SK-N-SH treated with all-trans-retinoic acid at 6 μM for 48 hours (cell line): ENCODE results near the gene CDK7.

ENCODE experiments used
- ARNTL ChIP-seq: fragments of 450-650 bp; formaldehyde crosslinking; IDR thresholded peaks from 2 replicates; pipeline ENCODE4 v1.5.0; 2020; ENCODE audit warnings: low read depth, mild to moderate bottlenecking, moderate library complexity, borderline replicate concordance
- CREB5 ChIP-seq: fragments of 250-450 bp; sonication (Bioruptor Pico); IDR thresholded peaks from 2 replicates; pipeline ENCODE4 v1.5.1; 2020; ENCODE audit warnings: low read depth, mild to moderate bottlenecking, moderate library complexity
- OSR1 ChIP-seq: fragments of 250-450 bp; sonication (Bioruptor Pico); IDR thresholded peaks from 2 replicates; pipeline ENCODE4 v1.8.0; 2022; ENCODE audit warnings: moderate library complexity, mild to moderate bottlenecking, inconsistent platforms
- PATZ1 ChIP-seq: fragments of 250-450 bp; sonication (Bioruptor Pico); IDR thresholded peaks from 2 replicates; pipeline ENCODE4 v1.8.0; 2020; ENCODE audit warnings: mild to moderate bottlenecking, moderate library complexity, borderline replicate concordance
- POU6F1 ChIP-seq: fragments of 250-450 bp; sonication (Bioruptor Pico); IDR thresholded peaks from 2 replicates; pipeline ENCODE4 v1.8.0; 2021; ENCODE audit warnings: low read depth, mild to moderate bottlenecking, moderate library complexity, borderline replicate concordance
- TCF4 ChIP-seq: fragments of 250-450 bp; sonication (Bioruptor Pico); IDR thresholded peaks from 2 replicates; pipeline ENCODE4 v1.8.0; 2021; ENCODE audit warnings: mild to moderate bottlenecking, moderate library complexity, borderline replicate concordance
- TSHZ2 ChIP-seq: fragments of 250-450 bp; sonication (Bioruptor Pico); IDR thresholded peaks from 2 replicates; pipeline ENCODE4 v1.5.0; 2020; ENCODE audit warnings: mild to moderate bottlenecking, moderate library complexity
- ZFP3 ChIP-seq: fragments of 250-450 bp; sonication (Bioruptor Pico); IDR thresholded peaks from 2 replicates; pipeline ENCODE4 v1.5.0; 2020; ENCODE audit warnings: mild to moderate bottlenecking, moderate library complexity
- ZFP30 ChIP-seq: fragments of 450-650 bp; formaldehyde crosslinking; IDR thresholded peaks from 2 replicates; pipeline ENCODE4 v1.5.0; 2022; ENCODE audit warnings: mild to moderate bottlenecking, moderate library complexity
- ZNF565 ChIP-seq: fragments of 450-650 bp; formaldehyde crosslinking; conservative IDR thresholded peaks from 2 replicates; pipeline ENCODE4 v1.5.0; 2020; ENCODE audit warnings: low read depth, mild to moderate bottlenecking, moderate library complexity
- ZNF70 ChIP-seq: fragments of 450-650 bp; formaldehyde crosslinking; IDR thresholded peaks from 2 replicates; pipeline ENCODE4 v1.5.0; 2020; ENCODE audit warnings: mild to moderate bottlenecking, moderate library complexity

- no peak for TF ChIP-seq TCF4 (CRISPR knock-in tag)
- TF ChIP-seq ZNF70 (CRISPR knock-in tag) = no peak
- TF ChIP-seq PATZ1 = no peak
- no peak for TF ChIP-seq ZFP3 (CRISPR knock-in tag)
- no peak for TF ChIP-seq POU6F1 (CRISPR knock-in tag)
- TF ChIP-seq ZFP30 (CRISPR knock-in tag) = no peak
- TF ChIP-seq OSR1 (CRISPR knock-in tag) = no peak
- TF ChIP-seq TSHZ2 = no peak
- no peak for TF ChIP-seq ZNF565 (CRISPR knock-in tag)
- TF ChIP-seq ARNTL = no peak
- no peak for TF ChIP-seq CREB5 (CRISPR knock-in tag)
Observed at GRCh38 chr5:69242215-69242927, 7.7 kb downstream of the CDK7 start.
